ENCODE results near the gene CDYL2. TPM values are rescaled to one million over a fixed set of nuclear protein-coding genes. Genes with fewer than 3 reads are reported as not detected.
"Not testable (repeated sequence)": the region's sequence is repeated elsewhere in the genome, so short reads cannot be mapped to it uniquely, and the experiment has no call there.

CDYL2 gene
- polyA plus RNA-seq, 3 donors, result 0.76 to 2.8 (median 1.9) TPM

GRCh38 chr16:80816356-80816755, 12.0 kb upstream of the CDYL2 start:
- 76 to 79% (median 76%) methylated on average over 7 of the region's 7 CpGs for WGBS, 3 donors
- H3K27ac ChIP-seq (ENCODE audit: low read depth, low read length), result no peak overlapping the region

DNA sequence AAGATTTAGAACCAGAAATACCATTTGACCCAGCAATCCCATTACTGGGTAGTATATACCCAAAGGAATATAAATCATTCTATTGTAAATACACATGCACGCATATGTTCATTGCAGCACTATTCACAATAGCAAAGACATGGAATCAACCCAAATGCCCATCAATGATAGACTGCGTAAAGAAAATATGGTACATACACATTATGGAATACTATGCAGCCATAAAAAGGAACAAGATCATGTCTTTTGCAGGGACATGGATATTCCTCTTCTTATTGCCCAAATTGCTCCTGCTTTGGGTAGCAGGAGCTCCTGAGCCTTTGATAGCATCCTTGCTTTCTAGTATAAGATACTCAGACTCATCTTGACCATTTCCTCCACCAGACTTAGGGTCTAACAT, 10.9 kb upstream of the CDYL2 start:
- H3K27ac ChIP-seq (ENCODE audit: low read depth, low read length), result not testable (repeated sequence)
- 90 to 100% (median 93%) methylated on average over 2 of the region's 2 CpGs for WGBS, 3 donors

GRCh38 chr16:80812593-80812992, 8.2 kb upstream of the CDYL2 start:
- no peak overlapping the region for H3K27ac ChIP-seq (ENCODE audit: low read depth, low read length)

DNA sequence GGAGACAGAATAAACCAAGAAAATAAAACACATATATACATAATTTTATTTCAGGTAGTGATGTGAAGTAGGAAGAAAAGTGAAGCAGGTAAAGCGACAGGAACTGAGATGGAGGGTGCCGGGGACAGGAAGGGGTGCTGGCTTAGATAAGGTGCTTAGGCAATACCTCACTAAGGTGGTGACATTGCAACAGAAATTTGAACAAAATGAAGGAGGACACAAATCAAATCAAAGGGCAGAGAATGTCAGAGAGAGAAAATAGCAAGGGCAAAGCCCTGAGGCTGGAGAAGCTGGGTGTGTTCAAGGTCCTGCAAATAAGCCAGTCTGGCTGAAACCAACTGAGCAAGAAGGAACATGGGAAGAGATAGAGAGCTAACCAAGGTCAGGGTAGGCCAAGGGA, 5.0 kb upstream of the CDYL2 start:
- WGBS, 3 donors, result 43 to 78% (median 62%) methylated on average over 2 of the region's 2 CpGs

GRCh38 chr16:80807906-80808305, 3.5 kb upstream of the CDYL2 start:
- H3K27ac ChIP-seq (ENCODE audit: low read depth, low read length), result no peak overlapping the region
- 47 to 89% (median 68%) methylated on average over 3 of the region's 3 CpGs for WGBS, 3 donors

More for the DNA sequence above, 5.0 kb upstream of the CDYL2 start:
- H3K27ac ChIP-seq (ENCODE audit: low read depth, low read length), result no peak overlapping the region

GRCh38 chr16:80806927-80807340, 2.5 kb upstream of the CDYL2 start:
- H3K27ac ChIP-seq (ENCODE audit: low read depth, low read length), result no peak overlapping the region
- WGBS, 3 donors, result 44 to 71% (median 44%) methylated on average over 5 of the region's 5 CpGs

GRCh38 chr16:80806289-80806688, 1.9 kb upstream of the CDYL2 start:
- no peak overlapping the region for H3K27ac ChIP-seq (ENCODE audit: low read depth, low read length)
- 78 to 91% (median 82%) methylated on average over 1 of the region's 1 CpG for WGBS, 3 donors

DNA sequence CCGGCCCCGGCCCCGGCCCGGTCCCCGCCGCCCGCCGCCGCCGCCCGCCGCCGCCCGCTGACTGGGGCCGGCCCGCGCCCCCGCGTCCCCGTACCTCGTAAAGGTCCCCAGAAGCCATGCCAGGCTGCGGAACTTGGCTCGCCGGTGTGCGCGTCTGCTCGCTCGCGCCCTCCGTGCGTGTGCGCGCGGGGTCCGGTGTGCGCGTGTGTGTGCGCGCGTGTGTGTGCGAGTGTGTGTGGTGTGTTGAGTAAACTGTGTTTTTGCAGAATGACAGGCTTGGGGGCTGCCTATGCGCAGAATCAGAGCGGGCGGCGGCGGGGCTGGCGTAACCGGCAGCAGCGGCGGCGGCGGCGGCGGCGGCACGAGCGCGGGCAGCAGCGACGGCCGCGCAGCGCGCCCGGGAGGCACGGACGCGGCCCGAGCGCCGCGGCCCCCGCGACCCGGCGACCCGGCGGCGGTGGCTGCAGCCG, 307 bp downstream of the CDYL2 start:
- WGBS, 3 donors, result 1% methylated on average over 53 to 80 of the region's 80 CpGs
- H3K27ac ChIP-seq (ENCODE audit: low read depth, low read length), result no peak overlapping the region

- no peak overlapping the region for H3K27ac ChIP-seq (ENCODE audit: low read depth, low read length)
- 5 to 7% (median 6%) methylated on average over 49 to 68 of the region's 87 CpGs for WGBS, 3 donors
Observed at GRCh38 chr16:80803339-80804055, 901 bp downstream of the CDYL2 start.

- 80 to 98% (median 97%) methylated on average over 7 of the region's 7 CpGs for WGBS, 3 donors
- H3K27ac ChIP-seq (ENCODE audit: low read depth, low read length), result no peak overlapping the region
Observed at GRCh38 chr16:80802902-80803301, 1.5 kb downstream of the CDYL2 start.

GRCh38 chr16:80802138-80802537, 2.3 kb downstream of the CDYL2 start:
- WGBS, 3 donors, result 95 to 98% (median 97%) methylated on average over 4 of the region's 4 CpGs
- no peak overlapping the region for H3K27ac ChIP-seq (ENCODE audit: low read depth, low read length)

DNA sequence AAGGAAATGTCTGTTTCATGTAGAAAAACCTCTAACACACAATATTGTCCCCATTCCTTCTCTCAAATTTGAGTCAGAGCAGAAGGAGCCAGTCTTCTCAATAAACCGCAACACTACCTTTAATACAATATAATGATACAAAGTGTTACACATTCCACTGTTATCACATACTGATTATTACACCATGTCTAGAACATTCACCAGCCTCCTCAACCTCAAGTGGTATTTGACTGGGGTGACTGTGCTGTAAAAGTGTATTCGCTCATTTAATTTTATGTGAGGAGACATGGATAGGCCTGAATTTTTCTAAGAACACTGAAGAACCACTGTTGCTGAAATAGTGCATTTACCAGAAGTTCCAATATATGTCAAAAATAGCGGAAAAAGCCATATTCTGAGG, 10.3 kb downstream of the CDYL2 start:
- WGBS, 3 donors, result 80 to 98% (median 98%) methylated on average over 3 of the region's 3 CpGs
- no peak overlapping the region for H3K27ac ChIP-seq (ENCODE audit: low read depth, low read length)

- WGBS, 3 donors, result 91 to 92% (median 92%) methylated on average over 2 of the region's 2 CpGs
- H3K27ac ChIP-seq (ENCODE audit: low read depth, low read length), result no peak overlapping the region
Observed at GRCh38 chr16:80792031-80792430, 12.4 kb downstream of the CDYL2 start.

DNA sequence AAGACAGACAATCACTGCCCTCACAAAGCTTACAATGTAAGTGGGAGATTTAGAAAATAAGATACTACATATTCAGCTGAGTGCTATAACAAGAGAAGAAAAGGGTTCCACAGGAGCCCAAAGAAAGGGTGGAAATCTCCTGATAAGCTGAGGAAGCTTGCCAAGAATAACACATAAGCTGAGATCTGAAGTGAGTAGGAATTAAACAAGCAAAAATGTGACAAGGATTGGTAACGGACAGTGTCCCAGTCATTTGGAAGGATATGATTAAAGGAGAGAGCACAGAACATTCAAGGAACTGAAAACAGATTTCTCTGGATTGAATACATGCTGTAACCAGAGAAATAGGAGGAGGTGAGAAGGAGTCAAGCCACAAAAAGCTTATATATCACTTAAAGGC, 13.0 kb downstream of the CDYL2 start:
- 18 to 78% (median 76%) methylated on average over 1 of the region's 1 CpG for WGBS, 3 donors
- no peak overlapping the region for H3K27ac ChIP-seq (ENCODE audit: low read depth, low read length)

- WGBS, 3 donors, result 85 to 86% (median 85%) methylated on average over 5 of the region's 5 CpGs
- no peak overlapping the region for H3K27ac ChIP-seq (ENCODE audit: low read depth, low read length)
Observed at GRCh38 chr16:80790751-80791150, 13.6 kb downstream of the CDYL2 start.

GRCh38 chr16:80788027-80788426, 16.4 kb downstream of the CDYL2 start:
- no peak overlapping the region for H3K27ac ChIP-seq (ENCODE audit: low read depth, low read length)
- 26 to 54% (median 47%) methylated on average over 2 of the region's 2 CpGs for WGBS, 3 donors

DNA sequence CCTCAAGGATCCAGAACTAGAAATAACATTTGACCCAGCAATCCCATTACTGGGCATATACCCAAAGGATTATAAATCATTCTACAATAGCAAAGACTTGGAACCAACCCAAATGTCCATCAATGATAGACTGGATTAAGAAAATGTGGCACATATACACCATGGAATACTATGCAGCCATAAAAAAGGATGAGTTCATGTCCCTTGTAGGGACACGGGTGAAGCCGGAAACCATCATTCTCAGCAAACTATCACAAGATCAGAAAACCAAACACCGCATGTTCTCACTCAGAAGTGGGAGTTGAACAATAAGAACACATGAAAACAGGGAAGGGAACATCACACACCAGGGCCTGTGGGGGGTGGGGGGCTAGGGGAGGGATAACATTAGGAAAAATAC, 17.8 kb downstream of the CDYL2 start:
- H3K27ac ChIP-seq (ENCODE audit: low read depth, low read length), result not testable (repeated sequence)
- 92 to 97% (median 95%) methylated on average over 3 of the region's 3 CpGs for WGBS, 3 donors

DNA sequence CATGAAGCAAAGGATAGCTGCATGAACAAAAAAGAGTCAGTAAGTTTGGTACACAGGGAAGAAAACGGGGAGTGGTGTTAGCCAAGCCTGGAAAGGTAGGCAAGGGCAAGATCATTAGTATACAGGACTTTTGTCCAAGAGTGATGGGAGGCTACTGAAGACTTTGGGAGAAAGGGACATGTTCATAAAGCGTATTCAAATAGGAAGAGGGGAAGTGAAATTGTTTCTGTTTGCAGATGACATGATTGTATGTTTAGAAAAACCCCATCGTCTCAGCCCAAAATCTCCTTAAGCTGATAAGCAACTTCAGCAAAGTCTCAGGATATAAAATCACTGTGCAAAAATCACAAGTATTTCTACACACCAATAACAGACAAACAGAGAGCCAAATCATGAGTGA, 19.4 kb downstream of the CDYL2 start:
- H3K27ac ChIP-seq (ENCODE audit: low read depth, low read length), result no peak overlapping the region
- WGBS, 3 donors, result 82 to 94% (median 90%) methylated on average over 3 of the region's 3 CpGs

DNA sequence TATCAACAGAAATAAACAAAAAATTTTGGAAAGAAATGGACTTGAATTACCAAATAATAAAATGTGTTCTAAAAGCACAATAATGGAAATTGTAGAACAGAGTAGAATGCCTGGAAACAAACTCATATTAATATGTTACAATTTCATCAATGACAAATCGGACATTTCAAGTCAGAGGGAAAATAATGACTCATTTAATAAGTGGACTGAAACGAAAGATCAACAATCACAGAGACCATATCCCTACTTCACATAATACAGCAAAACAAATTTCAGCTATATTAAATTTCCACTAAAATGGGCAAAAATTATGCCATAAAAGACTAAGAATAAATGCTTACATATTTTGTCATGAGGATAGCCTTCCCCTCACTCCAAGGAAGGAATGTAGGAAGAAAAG, 25.7 kb downstream of the CDYL2 start:
- 63 to 81% (median 78%) methylated on average over 2 of the region's 2 CpGs for WGBS, 3 donors
- H3K27ac ChIP-seq (ENCODE audit: low read depth, low read length), result no peak overlapping the region

DNA sequence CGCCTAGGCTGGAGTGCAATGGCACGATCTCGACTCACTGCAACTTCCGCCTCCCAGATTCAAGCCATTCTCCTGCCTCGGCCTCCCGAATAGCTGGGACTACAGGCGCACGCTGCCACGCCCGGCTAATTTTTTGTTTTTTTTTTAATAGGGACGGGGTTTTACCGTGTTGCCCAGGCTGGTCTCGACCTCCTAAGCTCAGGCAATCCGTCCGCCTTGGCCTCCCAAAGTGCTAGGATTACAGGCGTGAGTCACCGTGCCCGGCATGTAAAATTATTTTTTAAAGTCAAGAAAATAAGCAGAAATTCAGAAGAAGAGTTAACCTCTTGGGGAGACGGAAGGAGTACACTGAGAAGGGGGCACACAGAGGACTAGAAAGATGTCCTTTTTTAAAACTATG, 27.5 kb downstream of the CDYL2 start:
- WGBS, 3 donors, result 89 to 93% (median 89%) methylated on average over 19 of the region's 19 CpGs

More for the DNA sequence above, 27.5 kb downstream of the CDYL2 start:
- H3K27ac ChIP-seq (ENCODE audit: low read depth, low read length), result no peak overlapping the region

Measured in adipose tissue (tissue), 3 donors.